GM23338 (cell line): ENCODE results near the gene CES5A. TPM values are rescaled to one million over a fixed set of nuclear protein-coding genes. Genes with fewer than 3 reads are reported as not detected.
"Not testable (repeated sequence)": the region's sequence is repeated elsewhere in the genome, so short reads cannot be mapped to it uniquely, and the experiment has no call there.

Experiments used
- ATAC-seq: fragments of 200-7000 bp; cut with Tn5 transposase; 3 replicates; pipeline ENCODE4 v1.9.1; 2020
- DNase-seq: peaks from one replicate; pipeline ENCODE4 v3.0.0-alpha.2; 2015; ENCODE audit warnings: low spot score
- H2AFZ ChIP-seq: fragments of 200-600 bp; sonication (generic); 2 replicates; pipeline ENCODE4 v1.8.0; 2016; ENCODE audit warnings: antibody characterized with exemption, mild to moderate bottlenecking, moderate library complexity
- H3F3A ChIP-seq: fragments of 200-600 bp; sonication (generic); replicated peaks from 2 replicates; pipeline ENCODE4 v1.8.0; 2017; ENCODE audit warnings: antibody characterized with exemption, mixed run types, low read depth
- H3K27ac ChIP-seq: fragments of 200-600 bp; sonication (generic); 2 replicates; pipeline ENCODE4 v1.6.1; 2016; ENCODE audit warnings: low read depth
- H3K27me3 ChIP-seq: fragments of 200-600 bp; sonication (generic); 2 replicates; pipeline ENCODE4 v1.8.0; 2016; ENCODE audit warnings: mild to moderate bottlenecking, mixed run types, moderate library complexity; ENCODE audit not compliant: insufficient read depth
- H3K36me3 ChIP-seq: fragments of 200-600 bp; sonication (generic); 2 replicates; pipeline ENCODE4 v1.8.0; 2016; ENCODE audit warnings: mild to moderate bottlenecking; ENCODE audit not compliant: insufficient read depth
- H3K4me1 ChIP-seq: fragments of 200-600 bp; sonication (generic); 2 replicates; pipeline ENCODE4 v1.8.0; 2016; ENCODE audit warnings: mild to moderate bottlenecking, moderate library complexity; ENCODE audit not compliant: insufficient read depth
- H3K4me2 ChIP-seq: fragments of 200-600 bp; sonication (generic); 2 replicates; pipeline ENCODE4 v1.7.1; 2017; ENCODE audit warnings: mixed run types
- H3K4me3 ChIP-seq: fragments of 200-600 bp; sonication (generic); 2 replicates; pipeline ENCODE4 v1.6.1; 2016; ENCODE audit warnings: mixed run types
- H3K79me2 ChIP-seq: fragments of 200-600 bp; sonication (generic); replicated peaks from 2 replicates; pipeline ENCODE4 v1.8.0; 2017; ENCODE audit warnings: mild to moderate bottlenecking; ENCODE audit not compliant: insufficient read depth
- H3K9me2 ChIP-seq: fragments of 200-600 bp; sonication (generic); 2 replicates; pipeline ENCODE4 v1.8.0; 2017; ENCODE audit not compliant: insufficient read depth
- H4K20me1 ChIP-seq: fragments of 200-600 bp; sonication (generic); replicated peaks from 2 replicates; pipeline ENCODE4 v1.8.0; 2017; ENCODE audit warnings: mild to moderate bottlenecking; ENCODE audit not compliant: insufficient read depth
- H3K27ac Mint-ChIP-seq: 2 replicates; pipeline ENCODE4 v1.8.0; 2020; ENCODE audit warnings: inconsistent platforms, mild to moderate bottlenecking, moderate library complexity, mixed read lengths
- H3K27me3 Mint-ChIP-seq: 3 replicates; pipeline ENCODE4 v1.8.0; 2022; ENCODE audit warnings: low read depth, mild to moderate bottlenecking, moderate library complexity, mixed read lengths, inconsistent platforms; ENCODE audit not compliant: insufficient read depth, poor library complexity
- H3K36me3 Mint-ChIP-seq: 3 replicates; pipeline ENCODE4 v1.8.0; 2021; ENCODE audit warnings: low read depth, mild to moderate bottlenecking, inconsistent platforms, moderate library complexity, mixed read lengths
- H3K4me1 Mint-ChIP-seq: 3 replicates; pipeline ENCODE4 v1.8.0; 2020; ENCODE audit warnings: mild to moderate bottlenecking, inconsistent platforms, mixed read lengths
- H3K4me3 Mint-ChIP-seq: 3 replicates; pipeline ENCODE4 v1.8.0; 2021; ENCODE audit warnings: moderate library complexity, mild to moderate bottlenecking, inconsistent platforms, mixed read lengths
- H3K9me3 Mint-ChIP-seq: 3 replicates; pipeline ENCODE4 v1.8.0; 2020; ENCODE audit warnings: moderate library complexity, mild to moderate bottlenecking, inconsistent platforms, mixed read lengths
- CREB1 ChIP-seq: fragments of 250-450 bp; sonication (Bioruptor Pico); IDR thresholded peaks from 2 replicates; pipeline ENCODE4 v1.5.0; 2020; ENCODE audit warnings: low read depth, mild to moderate bottlenecking, moderate library complexity
- NANOG ChIP-seq: IDR thresholded peaks from 2 replicates; pipeline ENCODE4 v1.6.1; 2016; ENCODE audit warnings: antibody characterized with exemption, borderline replicate concordance
- POLR2AphosphoS5 ChIP-seq: IDR thresholded peaks from 2 replicates; pipeline ENCODE4 v1.6.1; 2016; ENCODE audit warnings: antibody characterized with exemption, low read depth
- STAT1 ChIP-seq: IDR thresholded peaks from one replicate; pipeline ENCODE4 v1.6.1; 2016; ENCODE audit warnings: antibody characterized with exemption; ENCODE audit not compliant: unreplicated experiment
- ZNF331 ChIP-seq: fragments of 250-450 bp; sonication (Bioruptor Pico); IDR thresholded peaks from 2 replicates; pipeline ENCODE4 v1.5.0; 2020; ENCODE audit warnings: low read depth, mild to moderate bottlenecking, moderate library complexity
- polyA plus RNA-seq: library from polyadenylated mRNA; unstranded; fragments of >200 nt; fragmentation: Nextera tagmentation; extraction: Ambion mirVana; gene quantifications from 2 replicates; pipeline ENCODE4 v1.2.1, GENCODE V29; 2016
- total RNA-seq: library from RNA; depleted of rRNA; stranded (reverse); fragments of >200 nt; shearing (Covaris generic); gene quantifications from 2 replicates; pipeline ENCODE4 v1.2.3, GENCODE V29; 2014
- TF ChIP-seq, protein P1 (sequence below): fragments of 250-450 bp; sonication (Bioruptor Pico); IDR thresholded peaks from 2 replicates; pipeline ENCODE4 v1.5.0; 2020; ENCODE audit warnings: mild to moderate bottlenecking, moderate library complexity
- TF ChIP-seq, protein P2 (sequence below), 2 experiments: fragments of 200-600 bp in 1 of 2; sonication (generic) in 1 of 2; conservative IDR thresholded peaks; 2 replicates each; pipeline versions ENCODE4 v1.5.1 to v1.6.1; 2016 to 2017; ENCODE audit warnings: antibody characterized with exemption in 2 of 2, low read depth in 2 of 2, mild to moderate bottlenecking in 2 of 2, moderate library complexity in 1 of 2

The CES5A gene
- total and polyA plus RNA-seq, 2 experiments from 2014 or later = not detected

DNA sequence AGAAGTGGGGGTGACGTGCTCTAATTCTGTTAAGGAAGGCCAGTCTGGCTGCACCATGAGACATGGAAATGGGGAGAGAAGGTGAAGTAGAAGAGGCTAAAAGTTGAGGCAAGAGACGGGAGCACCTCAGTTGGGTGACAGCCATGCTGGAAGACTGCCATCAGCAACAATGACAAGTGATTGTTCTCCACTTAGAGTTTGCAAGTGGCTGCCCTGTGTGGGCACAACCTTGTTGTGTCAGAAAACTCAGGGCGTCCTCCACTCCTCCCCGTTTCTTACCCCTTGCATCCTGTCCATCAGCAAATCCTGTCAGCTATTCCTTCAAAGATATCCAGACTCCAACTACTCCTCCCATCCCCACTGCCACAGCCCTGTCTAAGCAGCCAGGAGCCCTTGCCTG is 59.9 kb downstream of the CES5A start (continued):
- TF ChIP-seq, protein P1, sequence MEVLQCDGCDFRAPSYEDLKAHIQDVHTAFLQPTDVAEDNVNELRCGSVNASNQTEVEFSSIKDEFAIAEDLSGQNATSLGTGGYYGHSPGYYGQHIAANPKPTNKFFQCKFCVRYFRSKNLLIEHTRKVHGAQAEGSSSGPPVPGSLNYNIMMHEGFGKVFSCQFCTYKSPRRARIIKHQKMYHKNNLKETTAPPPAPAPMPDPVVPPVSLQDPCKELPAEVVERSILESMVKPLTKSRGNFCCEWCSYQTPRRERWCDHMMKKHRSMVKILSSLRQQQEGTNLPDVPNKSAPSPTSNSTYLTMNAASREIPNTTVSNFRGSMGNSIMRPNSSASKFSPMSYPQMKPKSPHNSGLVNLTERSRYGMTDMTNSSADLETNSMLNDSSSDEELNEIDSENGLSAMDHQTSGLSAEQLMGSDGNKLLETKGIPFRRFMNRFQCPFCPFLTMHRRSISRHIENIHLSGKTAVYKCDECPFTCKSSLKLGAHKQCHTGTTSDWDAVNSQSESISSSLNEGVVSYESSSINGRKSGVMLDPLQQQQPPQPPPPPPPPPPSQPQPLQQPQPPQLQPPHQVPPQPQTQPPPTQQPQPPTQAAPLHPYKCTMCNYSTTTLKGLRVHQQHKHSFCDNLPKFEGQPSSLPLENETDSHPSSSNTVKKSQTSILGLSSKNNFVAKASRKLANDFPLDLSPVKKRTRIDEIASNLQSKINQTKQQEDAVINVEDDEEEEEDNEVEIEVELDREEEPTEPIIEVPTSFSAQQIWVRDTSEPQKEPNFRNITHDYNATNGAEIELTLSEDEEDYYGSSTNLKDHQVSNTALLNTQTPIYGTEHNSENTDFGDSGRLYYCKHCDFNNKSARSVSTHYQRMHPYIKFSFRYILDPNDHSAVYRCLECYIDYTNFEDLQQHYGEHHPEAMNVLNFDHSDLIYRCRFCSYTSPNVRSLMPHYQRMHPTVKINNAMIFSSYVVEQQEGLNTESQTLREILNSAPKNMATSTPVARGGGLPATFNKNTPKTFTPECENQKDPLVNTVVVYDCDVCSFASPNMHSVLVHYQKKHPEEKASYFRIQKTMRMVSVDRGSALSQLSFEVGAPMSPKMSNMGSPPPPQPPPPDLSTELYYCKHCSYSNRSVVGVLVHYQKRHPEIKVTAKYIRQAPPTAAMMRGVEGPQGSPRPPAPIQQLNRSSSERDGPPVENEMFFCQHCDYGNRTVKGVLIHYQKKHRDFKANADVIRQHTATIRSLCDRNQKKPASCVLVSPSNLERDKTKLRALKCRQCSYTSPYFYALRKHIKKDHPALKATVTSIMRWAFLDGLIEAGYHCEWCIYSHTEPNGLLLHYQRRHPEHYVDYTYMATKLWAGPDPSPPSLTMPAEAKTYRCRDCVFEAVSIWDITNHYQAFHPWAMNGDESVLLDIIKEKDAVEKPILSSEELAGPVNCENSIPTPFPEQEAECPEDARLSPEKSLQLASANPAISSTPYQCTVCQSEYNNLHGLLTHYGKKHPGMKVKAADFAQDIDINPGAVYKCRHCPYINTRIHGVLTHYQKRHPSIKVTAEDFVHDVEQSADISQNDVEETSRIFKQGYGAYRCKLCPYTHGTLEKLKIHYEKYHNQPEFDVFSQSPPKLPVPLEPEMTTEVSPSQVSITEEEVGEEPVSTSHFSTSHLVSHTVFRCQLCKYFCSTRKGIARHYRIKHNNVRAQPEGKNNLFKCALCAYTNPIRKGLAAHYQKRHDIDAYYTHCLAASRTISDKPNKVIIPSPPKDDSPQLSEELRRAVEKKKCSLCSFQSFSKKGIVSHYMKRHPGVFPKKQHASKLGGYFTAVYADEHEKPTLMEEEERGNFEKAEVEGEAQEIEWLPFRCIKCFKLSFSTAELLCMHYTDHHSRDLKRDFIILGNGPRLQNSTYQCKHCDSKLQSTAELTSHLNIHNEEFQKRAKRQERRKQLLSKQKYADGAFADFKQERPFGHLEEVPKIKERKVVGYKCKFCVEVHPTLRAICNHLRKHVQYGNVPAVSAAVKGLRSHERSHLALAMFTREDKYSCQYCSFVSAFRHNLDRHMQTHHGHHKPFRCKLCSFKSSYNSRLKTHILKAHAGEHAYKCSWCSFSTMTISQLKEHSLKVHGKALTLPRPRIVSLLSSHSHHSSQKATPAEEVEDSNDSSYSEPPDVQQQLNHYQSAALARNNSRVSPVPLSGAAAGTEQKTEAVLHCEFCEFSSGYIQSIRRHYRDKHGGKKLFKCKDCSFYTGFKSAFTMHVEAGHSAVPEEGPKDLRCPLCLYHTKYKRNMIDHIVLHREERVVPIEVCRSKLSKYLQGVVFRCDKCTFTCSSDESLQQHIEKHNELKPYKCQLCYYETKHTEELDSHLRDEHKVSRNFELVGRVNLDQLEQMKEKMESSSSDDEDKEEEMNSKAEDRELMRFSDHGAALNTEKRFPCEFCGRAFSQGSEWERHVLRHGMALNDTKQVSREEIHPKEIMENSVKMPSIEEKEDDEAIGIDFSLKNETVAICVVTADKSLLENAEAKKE (CRISPR knock-in tag) = no peak
- TF ChIP-seq POLR2AphosphoS5 (no peak), CREB1 (CRISPR knock-in tag) (no peak), NANOG (no peak), ZNF331 (no peak), STAT1 (no peak)
- TF ChIP-seq, protein P2, sequence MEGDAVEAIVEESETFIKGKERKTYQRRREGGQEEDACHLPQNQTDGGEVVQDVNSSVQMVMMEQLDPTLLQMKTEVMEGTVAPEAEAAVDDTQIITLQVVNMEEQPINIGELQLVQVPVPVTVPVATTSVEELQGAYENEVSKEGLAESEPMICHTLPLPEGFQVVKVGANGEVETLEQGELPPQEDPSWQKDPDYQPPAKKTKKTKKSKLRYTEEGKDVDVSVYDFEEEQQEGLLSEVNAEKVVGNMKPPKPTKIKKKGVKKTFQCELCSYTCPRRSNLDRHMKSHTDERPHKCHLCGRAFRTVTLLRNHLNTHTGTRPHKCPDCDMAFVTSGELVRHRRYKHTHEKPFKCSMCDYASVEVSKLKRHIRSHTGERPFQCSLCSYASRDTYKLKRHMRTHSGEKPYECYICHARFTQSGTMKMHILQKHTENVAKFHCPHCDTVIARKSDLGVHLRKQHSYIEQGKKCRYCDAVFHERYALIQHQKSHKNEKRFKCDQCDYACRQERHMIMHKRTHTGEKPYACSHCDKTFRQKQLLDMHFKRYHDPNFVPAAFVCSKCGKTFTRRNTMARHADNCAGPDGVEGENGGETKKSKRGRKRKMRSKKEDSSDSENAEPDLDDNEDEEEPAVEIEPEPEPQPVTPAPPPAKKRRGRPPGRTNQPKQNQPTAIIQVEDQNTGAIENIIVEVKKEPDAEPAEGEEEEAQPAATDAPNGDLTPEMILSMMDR (conservative IDR thresholded peaks at IDR 0.05; ENCODE audit: low read depth in 2 of 2) = no peak

DNA sequence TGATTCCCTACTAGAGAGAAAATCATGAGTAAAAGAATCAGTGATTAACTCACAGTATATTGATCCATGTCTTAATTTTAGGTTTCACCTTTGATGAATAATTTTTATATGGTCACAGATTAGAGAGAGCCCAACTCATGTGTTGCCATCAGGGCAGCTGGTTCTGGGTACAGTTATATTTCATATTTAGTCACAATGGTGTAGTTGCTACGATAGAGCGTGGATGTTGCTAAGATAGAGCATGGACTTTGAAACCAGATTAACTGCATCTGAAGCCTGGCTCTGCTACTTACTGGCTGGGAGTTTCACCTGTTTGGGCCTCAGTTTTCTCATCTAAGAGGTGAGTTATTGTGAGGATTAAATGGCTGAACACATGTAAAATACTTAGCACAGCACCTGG is 61.0 kb downstream of the CES5A start:
- peaks cover 13% of the 10 kb centered on the region for H3K4me1 Mint-ChIP-seq
- H3F3A ChIP-seq, H3K4me2 ChIP-seq, ATAC-seq, H3K27ac Mint-ChIP-seq, H3K4me3 ChIP-seq, H3K27me3 ChIP-seq, H3K4me3 Mint-ChIP-seq, H3K4me1 ChIP-seq, H3K27me3 Mint-ChIP-seq, H3K36me3 Mint-ChIP-seq, H2AFZ ChIP-seq, H3K9me2 ChIP-seq, H3K9me3 Mint-ChIP-seq, H4K20me1 ChIP-seq, H3K79me2 ChIP-seq, H3K36me3 ChIP-seq, H3K27ac ChIP-seq, DNase-seq: not testable (repeated sequence)

DNA sequence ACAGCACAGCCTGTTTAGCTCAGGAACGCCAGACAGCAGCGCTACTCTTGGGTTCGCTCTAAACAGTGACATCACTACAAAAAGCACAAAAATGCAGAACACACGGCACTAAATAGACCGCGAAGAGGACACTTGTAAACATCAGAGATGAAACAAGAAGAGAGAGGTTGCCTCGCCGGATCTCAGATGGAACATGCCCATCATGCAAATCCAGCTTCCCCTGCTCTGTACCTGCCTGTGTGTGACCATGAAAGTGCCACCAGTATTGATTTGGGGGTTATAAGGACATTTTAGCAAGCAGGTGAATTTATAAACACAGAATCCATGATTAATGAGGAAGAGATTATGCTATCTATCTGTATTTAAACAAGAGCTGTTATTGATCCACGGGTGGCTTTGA is 61.4 kb downstream of the CES5A start:
- H3K9me3 Mint-ChIP-seq, H4K20me1 ChIP-seq, H3K9me2 ChIP-seq, H3K27me3 ChIP-seq, H3K4me2 ChIP-seq, H3K27ac Mint-ChIP-seq, H2AFZ ChIP-seq, H3K4me3 Mint-ChIP-seq, H3K79me2 ChIP-seq, H3K4me1 ChIP-seq, H3F3A ChIP-seq, DNase-seq, H3K36me3 ChIP-seq, ATAC-seq, H3K4me3 ChIP-seq, H3K27ac ChIP-seq, H3K36me3 Mint-ChIP-seq, H3K27me3 Mint-ChIP-seq: not testable (repeated sequence)
- peaks cover 16% of the 10 kb centered on the region for H3K4me1 Mint-ChIP-seq
